ENCODE measurements around the gene MRPL58.

MRPL58 gene

GRCh38 chr17:74987418-74987908 is 25.0 kb upstream of the MRPL58 start, which contains the start of gene CDR2L:
Gene CDR2L (plus strand): TSS chr17:74987632. CDS start chr17:74988044, 412 bp downstream.
- DNase-seq (ENCODE audit: low read depth) = peak; percentile 82
- TF ChIP-seq CTCF (IDR thresholded peaks at IDR 0.05; ENCODE audit: low read depth, low read length, missing control alignments) = no peak
- in situ Hi-C loops (cut with HindIII; ENCODE audit: low sequenced_read_pairs) = no loop called here
- peak within 1 kb of the TSS; percentile 68 for H3K4me3 ChIP-seq (ENCODE audit: low read depth, low read length)

GRCh38 chr17:74987909-74988711 is 24.4 kb upstream of the MRPL58 start:
- DNase-seq (ENCODE audit: low read depth) = peak; percentile 15
- in situ Hi-C loops (cut with HindIII; ENCODE audit: low sequenced_read_pairs) = no loop called here
- peak; percentile 45 for TF ChIP-seq CTCF (IDR thresholded peaks at IDR 0.05; ENCODE audit: low read depth, low read length, missing control alignments)
- H3K4me3 ChIP-seq (ENCODE audit: low read depth, low read length) = peak overlapping the region; percentile 68

GRCh38 chr17:74990581-74991105 is 21.8 kb upstream of the MRPL58 start:
- TF ChIP-seq CTCF (IDR thresholded peaks at IDR 0.05; ENCODE audit: low read depth, low read length, missing control alignments) = no peak
- no peak for DNase-seq (ENCODE audit: low read depth)
- in situ Hi-C loops (cut with HindIII; ENCODE audit: low sequenced_read_pairs) = no loop called here
- no peak overlapping the region for H3K4me3 ChIP-seq (ENCODE audit: low read depth, low read length)

GRCh38 chr17:74992223-74992622 is 20.2 kb upstream of the MRPL58 start:
- no peak for DNase-seq (ENCODE audit: low read depth)
- no peak overlapping the region for H3K4me3 ChIP-seq (ENCODE audit: low read depth, low read length)
- no peak for TF ChIP-seq CTCF (IDR thresholded peaks at IDR 0.05; ENCODE audit: low read depth, low read length, missing control alignments)
- in situ Hi-C loops (cut with HindIII; ENCODE audit: low sequenced_read_pairs) = no loop called here

- in situ Hi-C loops (cut with HindIII; ENCODE audit: low sequenced_read_pairs) = no loop called here
- no peak for DNase-seq (ENCODE audit: low read depth)
Measured at GRCh38 chr17:74994440-74994839, 18.0 kb upstream of the MRPL58 start.

GRCh38 chr17:74995847-74996246 is 16.6 kb upstream of the MRPL58 start:
- no peak for TF ChIP-seq CTCF (IDR thresholded peaks at IDR 0.05; ENCODE audit: low read depth, low read length, missing control alignments)
- DNase-seq (ENCODE audit: low read depth) = no peak
- no peak overlapping the region for H3K4me3 ChIP-seq (ENCODE audit: low read depth, low read length)
- in situ Hi-C loops (cut with HindIII; ENCODE audit: low sequenced_read_pairs) = no loop called here

More at GRCh38 chr17:74994440-74994839, 18.0 kb upstream of the MRPL58 start:
- no peak overlapping the region for H3K4me3 ChIP-seq (ENCODE audit: low read depth, low read length)
- no peak for TF ChIP-seq CTCF (IDR thresholded peaks at IDR 0.05; ENCODE audit: low read depth, low read length, missing control alignments)

Measured in astrocyte of the cerebellum (primary cell).